GM12878 (cell line): ENCODE measurements around the gene FOXN4. TPM values are rescaled to one million over a fixed set of nuclear protein-coding genes. Genes with fewer than 3 reads are reported as not detected.

Experiments
- ATAC-seq: fragments of 200-7000 bp; cut with Tn5 transposase; 3 replicates; pipeline ENCODE4 v1.9.1; 2020; ENCODE audit warnings: mild to moderate bottlenecking, moderate library complexity
- BruUV-seq: library from RNA; stranded (reverse); fragments of 400-500 nt; replicated peaks from 2 replicates; lab custom pipeline; 2021; lab: Mats Ljungman, UMichigan
- CTCF ChIA-PET: fragments of 300-600 bp; sonication (Branson Sonifier 250); formaldehyde crosslinking; extraction: SDS; loops from one replicate; lab custom pipeline; 2021; ENCODE audit warnings: inconsistent platforms; lab: Yijun Ruan, JAX
- POLR2A ChIA-PET: fragments of 350-600 bp; formaldehyde crosslinking; extraction: SDS; loops from one replicate; lab custom pipeline; 2021; ENCODE audit warnings: inconsistent platforms; lab: Charles Lee
- RAD21 ChIA-PET: fragments of 300-600 bp; sonication (Branson Sonifier 250); formaldehyde crosslinking; loops from one replicate; lab custom pipeline; 2023; ENCODE audit warnings: antibody characterized with exemption; ENCODE audit not compliant: unreplicated experiment; lab: Charles Lee
- SMC1A ChIA-PET: fragments of 300-600 bp; sonication (Branson Sonifier 250); formaldehyde crosslinking; loops from one replicate; lab custom pipeline; 2023; ENCODE audit not compliant: unreplicated experiment, uncharacterized antibody; lab: Charles Lee
- DNase-seq: peaks from one replicate; pipeline ENCODE4 v3.0.0-alpha.2; 2011; ENCODE audit warnings: low read depth, low spot score
- FAIRE-seq: peaks from 3 replicates; lab custom pipeline; 2011; peaks lifted over from hg19 to GRCh38; lab: Jason Lieb, UNC
- H2AFZ ChIP-seq: 2 replicates; pipeline ENCODE4 v1.6.0; 2011; ENCODE audit warnings: low read depth, low read length, control low read depth; ENCODE audit not compliant: control insufficient read depth
- H3K27ac ChIP-seq: 2 replicates; pipeline ENCODE4 v1.5.1; 2011; ENCODE audit warnings: control low read depth; ENCODE audit not compliant: control insufficient read depth, insufficient read depth
- H3K27me3 ChIP-seq, 2 experiments: replicated peaks in 1 of 2; 2 replicates each; pipeline versions ENCODE4 v1.6.0 to v1.6.1; 2011; ENCODE audit warnings: low read length in 1 of 2; ENCODE audit not compliant: control insufficient read depth in 2 of 2, insufficient read depth in 2 of 2
- H3K36me3 ChIP-seq, 2 experiments: 2 replicates each; pipeline ENCODE4 v1.5.1; 2011; ENCODE audit warnings: low read length in 1 of 2; ENCODE audit not compliant: control insufficient read depth in 2 of 2, insufficient read depth in 2 of 2
- H3K4me1 ChIP-seq: 2 replicates; pipeline ENCODE4 v1.6.1; 2011; ENCODE audit warnings: mild to moderate bottlenecking, low read length, moderate library complexity, mixed read lengths; ENCODE audit not compliant: control insufficient read depth, insufficient read depth
- H3K4me2 ChIP-seq: 2 replicates; pipeline ENCODE4 v1.6.0; 2011; ENCODE audit warnings: control low read depth; ENCODE audit not compliant: control insufficient read depth, insufficient read depth
- H3K4me3 ChIP-seq: fragments of 200-600 bp; sonication (generic); 2 replicates; pipeline ENCODE4 v1.5.1; 2016
- H3K79me2 ChIP-seq: 2 replicates; pipeline ENCODE4 v1.6.0; 2011; ENCODE audit warnings: low read length; ENCODE audit not compliant: control insufficient read depth, insufficient read depth
- H3K9ac ChIP-seq: 2 replicates; pipeline ENCODE4 v1.8.0; 2011; ENCODE audit warnings: low read length, control low read depth, mixed read lengths; ENCODE audit not compliant: control insufficient read depth, insufficient read depth
- H3K9me3 ChIP-seq: replicated peaks from 3 replicates; pipeline ENCODE4 v1.5.1; 2011; ENCODE audit warnings: mild to moderate bottlenecking, low read length; ENCODE audit not compliant: control insufficient read depth, insufficient read depth
- H4K20me1 ChIP-seq: 2 replicates; pipeline ENCODE4 v1.6.0; 2011; ENCODE audit not compliant: control insufficient read depth, insufficient read depth
- CBX5 ChIP-seq: sonication (generic); IDR thresholded peaks from 2 replicates; pipeline ENCODE4 v1.6.1; 2016; ENCODE audit warnings: low read depth, moderate library complexity, mild to moderate bottlenecking, inconsistent platforms
- ETV6 ChIP-seq, 2 experiments: fragments of 450-650 bp in 1 of 2; IDR thresholded peaks in 1 of 2; conservative IDR thresholded peaks in 1 of 2; 2 replicates each; pipeline ENCODE4 v1.6.1; 2014; ENCODE audit warnings: antibody characterized with exemption in 1 of 2, borderline replicate concordance in 1 of 2, low read depth in 1 of 2, mild to moderate bottlenecking in 1 of 2, moderate library complexity in 1 of 2
- EZH2 ChIP-seq: IDR thresholded peaks from 2 replicates; pipeline ENCODE4 v1.6.1; 2012; ENCODE audit warnings: low read depth, mild to moderate bottlenecking, control low read depth, inconsistent platforms, low read length, borderline replicate concordance; ENCODE audit not compliant: control insufficient read depth
- FOS ChIP-seq: IDR thresholded peaks from 3 replicates; pipeline ENCODE4 v1.6.1; 2011; ENCODE audit warnings: borderline replicate concordance; ENCODE audit not compliant: insufficient read length; ENCODE audit errors: extremely low read depth
- IKZF2 ChIP-seq, 2 experiments: fragments of 450-650 bp; IDR thresholded peaks; 2 replicates each; pipeline ENCODE4 v1.6.1; 2017; ENCODE audit warnings: mild to moderate bottlenecking in 2 of 2, moderate library complexity in 2 of 2
- IRF4 ChIP-seq: IDR thresholded peaks from 2 replicates; pipeline ENCODE4 v1.6.1; 2011; ENCODE audit warnings: low read depth, low read length
- NFXL1 ChIP-seq: fragments of 450-650 bp; IDR thresholded peaks from 2 replicates; pipeline ENCODE4 v1.6.1; 2017; ENCODE audit warnings: antibody characterized with exemption, mild to moderate bottlenecking, borderline replicate concordance
- NR2C1 ChIP-seq: fragments of 450-650 bp; IDR thresholded peaks from 2 replicates; pipeline ENCODE4 v1.6.1; 2017; ENCODE audit warnings: antibody characterized with exemption, mild to moderate bottlenecking, moderate library complexity
- PAX5 ChIP-seq: IDR thresholded peaks from 2 replicates; pipeline ENCODE4 v1.6.1; 2011; ENCODE audit warnings: low read depth, low read length, borderline replicate concordance
- PBX3 ChIP-seq: IDR thresholded peaks from 2 replicates; pipeline ENCODE4 v1.6.1; 2011; ENCODE audit warnings: mild to moderate bottlenecking, low read depth, low read length, moderate library complexity; ENCODE audit not compliant: insufficient replicate concordance
- RFX5 ChIP-seq: IDR thresholded peaks from 2 replicates; pipeline ENCODE4 v1.6.1; 2011; ENCODE audit warnings: low read depth, low read length, improper control_type of control experiment
- RUNX3 ChIP-seq: IDR thresholded peaks from 2 replicates; pipeline ENCODE4 v1.6.1; 2012; ENCODE audit warnings: low read length, inconsistent platforms
- SMAD5 ChIP-seq: IDR thresholded peaks from 2 replicates; pipeline ENCODE4 v1.6.1; 2016; ENCODE audit warnings: antibody characterized with exemption, low read depth
- SPI1 ChIP-seq: IDR thresholded peaks from 2 replicates; pipeline ENCODE4 v1.6.1; 2011; ENCODE audit warnings: low read depth, mild to moderate bottlenecking, low read length, moderate library complexity, borderline replicate concordance; ENCODE audit not compliant: insufficient read depth
- TAF1 ChIP-seq: IDR thresholded peaks from 2 replicates; pipeline ENCODE4 v1.6.1; 2011; ENCODE audit warnings: mild to moderate bottlenecking, low read depth, low read length, borderline replicate concordance
- TCF12 ChIP-seq: IDR thresholded peaks from 2 replicates; pipeline ENCODE4 v1.6.1; 2011; ENCODE audit warnings: low read depth, mild to moderate bottlenecking, low read length
- TCF7 ChIP-seq: IDR thresholded peaks from 2 replicates; pipeline ENCODE4 v1.6.1; 2014; ENCODE audit warnings: antibody characterized with exemption, borderline replicate concordance
- WRNIP1 ChIP-seq: IDR thresholded peaks from 2 replicates; pipeline ENCODE4 v1.6.1; 2011; ENCODE audit warnings: low read depth, low read length, improper control_type of control experiment, borderline replicate concordance
- WGBS: methylation state at CpG from one replicate; pipeline ENCODE4 v1.1.6; 2016; ENCODE audit warnings: low lambda C conversion rate; ENCODE audit not compliant: insufficient replicate concordance, insufficient coverage; ENCODE audit errors: missing lambda C conversion rate; 5-methylcytosine and 5-hydroxymethylcytosine counted together
- in situ Hi-C: fragments of 300-500 bp; cut with MboI; formaldehyde crosslinking; loops from 9 replicates; pipeline ENCODE4 v1.14.3; 2018; ENCODE audit warnings: mixed read lengths
- intact Hi-C: fragments of 100-400 bp; cut with micrococcal nuclease; formaldehyde crosslinking; loops from one replicate; pipeline ENCODE4 v1.14.2; 2022; ENCODE audit not compliant: unreplicated experiment
- polyA plus RNA-seq, 11 experiments: library from polyadenylated mRNA; depleted of rRNA in 4 of 11; unstranded in 6 of 11; stranded (reverse) in 5 of 11; fragments of >200 nt; fragmentation: Nextera tagmentation in 4 of 11; fragmentation: Illumina TruSeq in 1 of 11; extraction: Ambion mirVana in 4 of 11; extraction: Trizol in 1 of 11; gene quantifications; 1 replicate in 1 of 11; 2 replicates in 10 of 11; pipeline versions ENCODE4 v1.2.1 to v1.2.3, GENCODE V29; 2011 to 2016; ENCODE audit warnings: inconsistent platforms in 2 of 11, missing spikeins in 2 of 11, low read depth in 1 of 11
- total RNA-seq, 4 experiments: library from RNA; depleted of rRNA in 3 of 4; stranded (reverse); fragments of >200 nt in 3 of 4; fragmentation: Illumina TruSeq in 1 of 4; extraction: Trizol in 1 of 4; gene quantifications; 2 replicates each; pipeline versions ENCODE4 v1.2.1 to v1.2.3, GENCODE V29; 2013 to 2021
- TF ChIP-seq, protein P1 (sequence below): IDR thresholded peaks from 2 replicates; pipeline ENCODE4 v1.6.1; 2012; ENCODE audit warnings: low read depth, low read length, improper control_type of control experiment

FOXN4 gene
- total and polyA plus RNA-seq, 10 of the 15 experiments (the other 5 are each of a cell fraction or from before 2014, with no cell fraction given): not detected

- TF ChIP-seq, protein P1, sequence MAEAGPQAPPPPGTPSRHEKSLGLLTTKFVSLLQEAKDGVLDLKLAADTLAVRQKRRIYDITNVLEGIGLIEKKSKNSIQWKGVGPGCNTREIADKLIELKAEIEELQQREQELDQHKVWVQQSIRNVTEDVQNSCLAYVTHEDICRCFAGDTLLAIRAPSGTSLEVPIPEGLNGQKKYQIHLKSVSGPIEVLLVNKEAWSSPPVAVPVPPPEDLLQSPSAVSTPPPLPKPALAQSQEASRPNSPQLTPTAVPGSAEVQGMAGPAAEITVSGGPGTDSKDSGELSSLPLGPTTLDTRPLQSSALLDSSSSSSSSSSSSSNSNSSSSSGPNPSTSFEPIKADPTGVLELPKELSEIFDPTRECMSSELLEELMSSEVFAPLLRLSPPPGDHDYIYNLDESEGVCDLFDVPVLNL: no peak
- no peak for TF ChIP-seq PAX5
Measured at GRCh38 chr12:109267361-109267760, 41.7 kb downstream of the FOXN4 start (continued).

- intact Hi-C loops: no loop called here
- BruUV-seq: no TSS peak
- WGBS: 52% methylated on average over 16 of the region's 16 CpGs
- Histone ChIP-seq H3K27ac (no peak overlapping the region), H3K36me3 (no peaks in the 10 kb centered on the region; a peak in 1 of 4 replicates), H3K27me3 (no peaks in the 10 kb centered on the region; a peak in 1 of 4 replicates), H4K20me1 (no peaks in the 10 kb centered on the region), H3K4me2 (no peak overlapping the region), H3K9ac (no peak overlapping the region), H2AFZ (no peak overlapping the region), H3K79me2 (no peaks in the 10 kb centered on the region), H3K4me3 (no peak overlapping the region), H3K9me3 (no peaks in the 10 kb centered on the region), H3K4me1 (no peaks in the 10 kb centered on the region)
- FAIRE-seq (no peak), ATAC-seq (no peak), DNase-seq (no peak)
- TF ChIP-seq TAF1 (no peak), EZH2 (no peak), RFX5 (no peak), NFXL1 (no peak), IKZF2 (IDR thresholded peaks at IDR 0.05) (no peak), CBX5 (no peak), TCF7 (no peak), SMAD5 (no peak), PBX3 (no peak), WRNIP1 (no peak), FOS (no peak), ETV6 (conservative IDR thresholded peaks at IDR 0.05 in 1 of 2, IDR thresholded peaks at IDR 0.05 in 1 of 2; ENCODE audit: borderline replicate concordance in 1 of 2, low read depth in 1 of 2) (no peak), RUNX3 (no peak), TCF12 (no peak), SPI1 (no peak), NR2C1 (no peak), IRF4 (no peak)
- CTCF ChIA-PET: interaction anchor here (0.7 to 4.3 kb wide), 3 partner anchors 118 to 130 kb away, joined by 3 to 48 read pairs (median 3); no protein-coding TSS in a partner anchor
- RAD21 ChIA-PET: no interaction called here
- POLR2A ChIA-PET: no interaction called here
- SMC1A ChIA-PET: interaction anchor here (1.0 to 2.0 kb wide), 4 partner anchors 13 to 126 kb away, joined by 3 to 4 read pairs (median 4); no protein-coding TSS in a partner anchor
- in situ Hi-C loops: loop anchor here (5.0 kb wide), 1 partner anchor 121 kb away; no protein-coding TSS in a partner anchor
Measured at GRCh38 chr12:109266106-109266879, 42.8 kb downstream of the FOXN4 start.
